GM18507 (cell line): ENCODE measurements around the gene PPFIA2.
"Not testable (repeated sequence)": the region's sequence is repeated elsewhere in the genome, so short reads cannot be mapped to it uniquely, and the experiment has no call there.

Source experiments
- DNase-seq: peaks from one replicate; pipeline ENCODE4 v3.0.0; 2011; ENCODE audit warnings: low read depth; ENCODE audit not compliant: insufficient read length; ENCODE audit errors: extremely low spot score
- FAIRE-seq: peaks from 2 replicates; lab custom pipeline; 2011; peaks lifted over from hg19 to GRCh38; lab: Jason Lieb, UNC

Gene PPFIA2

DNA sequence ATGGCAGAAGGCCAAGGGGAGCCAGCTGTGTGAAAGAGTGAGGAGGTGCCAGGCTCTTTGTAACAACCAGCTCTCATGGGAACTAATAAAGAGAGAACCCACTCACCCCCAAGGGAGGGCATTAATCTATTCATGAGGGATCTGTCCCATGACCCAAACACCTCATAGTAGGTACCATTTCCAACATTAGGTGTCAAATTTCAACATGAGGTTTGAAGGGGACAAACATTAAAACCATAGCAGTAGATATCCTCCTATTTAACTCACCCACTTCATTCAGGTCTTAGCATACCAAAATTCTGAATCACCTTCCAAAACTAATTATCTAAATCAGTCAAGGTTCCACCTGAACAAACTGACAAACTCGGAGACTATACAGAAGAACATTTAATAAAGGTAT lies 75.3 kb downstream of the PPFIA2 start:
- FAIRE-seq = no peak
- DNase-seq = no peak

- FAIRE-seq = no peak
These were observed 79.5 kb downstream of the PPFIA2 start for GRCh38 chr12:81679614-81680013.

GRCh38 chr12:81670759-81671158 lies 88.4 kb downstream of the PPFIA2 start:
- FAIRE-seq (no peak), DNase-seq (no peak)

More at GRCh38 chr12:81679614-81680013, 79.5 kb downstream of the PPFIA2 start:
- DNase-seq = no peak

DNA sequence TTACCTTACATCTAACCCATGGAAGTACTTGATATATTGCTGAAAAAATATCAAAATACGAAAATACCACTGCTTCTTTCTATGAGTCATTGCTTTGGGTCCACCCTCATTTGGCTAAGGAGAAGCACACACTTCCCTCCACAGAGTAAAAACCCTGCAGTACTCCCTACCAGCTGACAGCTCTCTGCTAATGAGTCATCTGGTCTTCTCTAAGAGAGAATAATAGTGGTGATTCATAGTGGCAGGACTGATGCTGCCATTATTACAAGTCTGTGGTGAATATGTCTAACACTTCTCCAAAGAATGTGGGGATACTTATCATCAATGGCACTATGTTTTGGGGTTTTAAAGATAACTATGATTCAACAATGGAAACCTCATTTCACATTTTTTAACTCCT lies 90.7 kb downstream of the PPFIA2 start:
- FAIRE-seq (no peak), DNase-seq (no peak)

- not testable (repeated sequence) for FAIRE-seq, DNase-seq
These were observed 99.8 kb downstream of the PPFIA2 start for GRCh38 chr12:81659310-81659709.

DNA sequence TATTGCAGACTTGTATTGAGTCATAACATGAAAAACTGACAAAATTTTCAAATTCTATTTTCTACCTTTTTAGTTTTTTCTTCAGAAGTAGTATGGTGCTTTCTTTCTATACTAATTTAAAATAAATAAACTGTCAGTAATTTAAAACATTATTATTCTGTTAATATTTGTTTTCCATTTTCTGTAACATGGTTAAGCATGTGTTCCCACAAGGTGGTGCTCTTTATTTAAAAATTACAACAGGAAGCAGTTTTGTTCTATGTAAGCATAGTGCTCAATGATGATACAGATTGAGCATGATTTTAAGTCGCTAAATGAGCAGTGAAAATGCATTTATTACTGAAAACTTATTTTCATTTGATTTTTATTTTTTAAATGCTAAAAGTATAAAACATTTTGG lies 114.6 kb downstream of the PPFIA2 start:
- FAIRE-seq = no peak

GRCh38 chr12:81639196-81639595 lies 120.0 kb downstream of the PPFIA2 start:
- DNase-seq (no peak), FAIRE-seq (no peak)

More for the DNA sequence above, 114.6 kb downstream of the PPFIA2 start:
- DNase-seq = peak; percentile 3

- FAIRE-seq (no peak), DNase-seq (no peak)
These were observed 126.0 kb downstream of the PPFIA2 start for GRCh38 chr12:81633127-81633526.

- FAIRE-seq (no peak), DNase-seq (no peak)
These were observed 131.6 kb downstream of the PPFIA2 start for GRCh38 chr12:81627336-81628189.

- FAIRE-seq = no peak
- DNase-seq = no peak
These were observed 132.7 kb downstream of the PPFIA2 start for GRCh38 chr12:81626406-81626805.

DNA sequence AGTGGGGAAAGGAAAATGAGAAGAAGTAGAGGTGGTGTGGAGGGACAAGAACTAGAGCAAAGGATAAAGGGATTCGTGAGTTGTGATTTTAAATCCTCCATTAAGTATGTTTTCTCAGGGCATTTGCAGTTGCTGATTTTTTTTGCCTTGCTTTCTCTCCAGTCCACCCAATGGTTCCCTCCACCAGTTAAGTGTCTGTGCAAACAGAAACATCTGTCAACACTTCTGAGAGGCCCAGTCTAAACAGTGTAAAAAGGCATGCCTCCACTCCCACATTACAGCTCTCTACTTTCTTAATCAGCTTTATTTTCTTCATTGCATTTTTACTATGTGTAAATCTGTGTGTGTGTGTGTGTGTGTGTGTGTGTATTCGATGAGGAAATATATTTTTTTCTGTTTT lies 141.2 kb downstream of the PPFIA2 start:
- FAIRE-seq = no peak
- DNase-seq = no peak

DNA sequence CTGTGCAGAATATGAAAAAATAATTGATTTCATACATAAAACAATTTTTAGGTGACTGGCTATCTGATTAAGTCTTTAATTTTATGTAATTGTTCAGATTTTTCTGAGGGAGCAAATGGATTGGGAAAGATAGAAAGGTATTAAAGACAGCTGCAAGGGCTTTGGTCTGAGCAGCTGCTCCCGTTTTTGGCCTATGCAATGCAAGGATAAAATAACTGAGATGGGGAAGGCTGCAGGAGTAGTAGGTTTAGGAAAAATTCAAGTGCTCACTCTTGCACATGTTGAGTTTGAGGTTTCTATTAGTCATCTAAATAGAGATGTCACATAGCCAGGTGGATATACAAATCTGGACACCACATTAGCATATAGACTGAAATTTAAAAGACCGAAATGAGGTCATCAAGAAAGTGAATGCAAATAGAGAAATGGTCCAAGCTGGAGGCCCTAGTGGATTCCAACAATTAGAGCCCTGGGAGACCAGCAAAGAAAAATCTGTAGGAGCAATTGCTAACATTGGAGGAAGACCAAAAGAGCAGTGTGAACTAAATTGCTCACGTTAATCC lies 144.0 kb downstream of the PPFIA2 start:
- FAIRE-seq (no peak), DNase-seq (no peak)

DNA sequence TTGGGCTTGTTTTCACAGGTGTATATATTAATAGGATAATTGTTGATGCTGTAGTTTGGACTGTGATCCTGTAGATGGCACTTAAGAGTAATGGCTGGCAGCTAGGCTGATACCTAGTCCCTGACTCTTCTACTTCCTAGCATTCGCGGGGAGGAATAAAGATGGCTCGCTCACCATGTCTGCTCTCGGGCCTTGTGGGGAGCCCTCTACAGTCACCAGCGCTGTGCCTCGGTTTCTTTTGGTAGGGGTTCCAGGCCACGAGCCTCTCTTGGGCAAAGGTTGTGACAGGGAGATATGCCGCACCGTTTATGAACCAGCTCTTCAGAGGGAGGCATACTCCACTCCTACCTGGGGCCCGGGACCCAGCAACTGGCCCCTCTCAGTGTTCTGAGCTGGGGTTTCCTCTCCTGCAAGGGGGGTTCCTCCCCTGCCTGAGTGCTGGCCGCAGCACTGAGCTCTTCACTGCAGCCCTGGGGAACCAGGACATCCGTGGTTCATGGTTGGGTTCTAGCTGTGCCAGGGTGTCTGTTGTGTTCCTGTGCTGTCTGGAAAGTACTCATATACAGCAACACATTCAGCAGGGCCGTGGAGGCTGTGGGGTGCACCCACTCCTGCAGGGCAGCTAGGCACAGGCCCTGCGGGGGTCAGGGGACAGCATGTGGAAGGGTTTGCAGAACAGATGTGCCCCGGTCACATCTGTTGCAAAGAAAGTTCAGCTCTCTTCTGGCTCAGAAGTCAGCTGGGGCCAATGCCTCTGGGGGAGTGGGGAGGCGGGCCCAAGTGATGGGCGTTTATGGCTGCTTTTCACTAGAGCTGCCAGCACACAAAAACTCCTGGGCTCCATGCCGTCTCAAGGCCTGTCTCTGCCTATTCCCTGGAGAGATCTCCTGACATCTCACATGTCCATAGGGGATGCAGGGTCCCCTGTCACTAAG lies 147.9 kb downstream of the PPFIA2 start:
- no peak for DNase-seq

DNA sequence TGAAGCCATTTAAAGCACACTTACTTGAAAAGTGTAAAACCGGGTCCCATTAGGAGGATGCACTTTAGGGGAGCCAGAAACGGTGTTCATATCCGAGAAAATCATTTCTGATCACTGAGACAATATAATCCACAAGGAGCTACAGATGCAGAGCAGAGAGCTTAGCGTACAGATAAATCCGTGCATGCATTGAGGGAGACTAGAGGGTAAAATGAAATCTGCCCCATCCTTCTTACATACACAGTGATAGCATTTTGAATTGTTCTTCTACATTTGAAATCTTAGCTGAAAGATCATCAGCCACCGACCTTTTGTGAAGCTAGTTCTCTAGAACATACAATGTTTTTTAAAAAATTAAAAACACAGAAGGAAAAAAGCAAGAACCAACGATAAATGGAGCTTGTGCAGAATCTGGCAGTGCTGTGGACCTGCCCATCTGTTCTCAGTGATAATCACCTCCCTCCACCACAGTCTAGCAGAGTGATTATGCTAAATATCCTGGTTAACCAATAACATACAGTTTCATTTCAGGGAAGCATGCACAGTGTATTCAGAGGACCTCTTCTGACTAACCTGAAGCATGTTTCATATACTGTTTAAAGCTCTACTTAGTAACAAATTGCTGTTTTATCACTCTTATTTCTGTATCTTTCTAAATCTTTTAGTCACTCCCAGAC lies 161.1 kb downstream of the PPFIA2 start:
- DNase-seq = no peak
- FAIRE-seq = no peak

More for the DNA sequence above, 147.9 kb downstream of the PPFIA2 start:
- peak; percentile 29 for FAIRE-seq

- DNase-seq (no peak), FAIRE-seq (no peak)
These were observed 162.6 kb downstream of the PPFIA2 start for GRCh38 chr12:81596558-81596957.

DNA sequence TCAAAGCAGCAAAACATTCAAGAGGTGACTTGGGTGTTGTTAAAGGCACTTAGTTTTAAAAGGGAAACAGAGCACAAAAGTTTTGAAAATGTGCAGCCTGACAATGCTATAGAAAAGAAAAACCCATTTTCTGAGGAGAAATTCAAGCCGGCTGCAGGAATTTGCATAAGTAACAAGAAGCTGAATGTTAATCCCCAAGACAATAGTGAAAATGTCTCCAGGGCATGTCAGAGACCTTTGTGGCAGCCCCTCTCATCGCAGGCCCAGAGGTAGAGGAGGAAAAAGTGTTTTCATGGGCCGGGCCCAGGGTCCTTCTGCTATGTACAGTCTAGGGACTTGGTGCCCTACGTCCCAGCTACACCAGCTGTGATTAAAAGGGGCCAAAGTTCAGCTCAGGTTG lies 167.9 kb downstream of the PPFIA2 start:
- FAIRE-seq (no peak), DNase-seq (no peak)

GRCh38 chr12:81590703-81591102 lies 168.4 kb downstream of the PPFIA2 start:
- not testable (repeated sequence) for DNase-seq, FAIRE-seq

DNA sequence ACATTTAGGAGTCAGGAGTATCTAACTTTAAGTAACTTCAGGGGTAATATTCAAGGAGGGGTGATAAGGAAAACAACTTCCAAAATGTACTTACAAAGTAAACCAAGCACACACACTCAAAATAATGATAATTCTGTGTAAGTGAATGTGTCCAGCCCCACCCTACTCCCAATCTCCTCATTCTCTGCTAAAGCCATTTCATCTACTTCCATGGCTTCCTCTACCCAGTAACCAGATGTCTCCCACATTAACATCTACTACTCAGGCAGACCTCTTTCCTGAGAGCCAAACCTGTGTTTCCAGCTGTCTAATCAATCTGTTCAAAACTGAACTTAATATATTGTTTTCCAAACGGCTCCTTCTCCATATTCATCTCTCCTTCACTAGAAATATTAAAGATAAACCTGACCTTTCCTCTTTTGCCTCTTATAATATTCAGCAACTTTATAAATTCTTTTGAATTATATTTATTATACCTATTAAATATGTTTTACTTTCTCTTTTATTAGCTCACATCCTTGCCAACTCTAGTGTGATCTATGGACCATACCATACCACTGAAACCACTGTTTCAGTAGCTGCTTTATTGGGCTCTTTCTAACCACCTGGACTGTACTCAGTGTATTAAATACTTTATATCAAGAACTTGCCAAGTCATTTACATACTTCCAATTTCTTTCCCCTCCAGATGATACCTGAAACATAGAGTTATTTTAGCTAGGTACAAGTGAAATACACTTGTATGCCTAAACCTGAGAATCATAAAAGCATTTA lies 170.7 kb downstream of the PPFIA2 start:
- FAIRE-seq = no peak
- DNase-seq = no peak

DNA sequence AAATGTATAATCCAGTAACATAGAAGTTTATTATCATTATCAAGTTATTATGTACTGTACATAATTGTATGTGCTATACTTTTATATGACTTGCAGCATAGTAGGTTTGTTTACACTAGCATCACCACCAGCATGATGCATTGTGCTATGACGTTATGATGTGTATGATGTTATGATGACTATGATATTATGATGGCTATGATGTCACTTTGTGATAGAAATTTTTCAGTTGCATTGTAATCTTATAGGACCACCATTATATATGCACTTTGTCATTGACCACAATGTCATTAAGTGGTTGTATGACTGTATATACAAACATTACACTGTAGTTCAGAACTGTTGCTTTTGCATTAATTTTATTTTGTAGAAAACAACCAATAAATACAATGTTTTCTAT lies 173.4 kb downstream of the PPFIA2 start:
- DNase-seq (no peak), FAIRE-seq (no peak)
